SU-DHL-6 (cell line): ENCODE measurements around the gene PTPRG.

Source experiments
- EZH2phosphoT487 ChIP-seq: fragments of 200-600 bp; sonication (generic), shearing (Covaris generic); conservative IDR thresholded peaks from 2 replicates; pipeline ENCODE4 v1.6.1; 2018; ENCODE audit warnings: mild to moderate bottlenecking, antibody characterized with exemption, low read length, moderate library complexity, mixed read lengths
- TF ChIP-seq, protein P1 (sequence below): fragments of 200-600 bp; sonication (generic); IDR thresholded peaks from one replicate; pipeline ENCODE4 v1.5.1; 2017; ENCODE audit warnings: antibody characterized with exemption, mild to moderate bottlenecking, low read length, moderate library complexity; ENCODE audit not compliant: insufficient read depth, poor library complexity, severe bottlenecking

GRCh38 chr3:61925721-61926120 lies 364.4 kb downstream of the PTPRG start:
- TF ChIP-seq, protein P1, sequence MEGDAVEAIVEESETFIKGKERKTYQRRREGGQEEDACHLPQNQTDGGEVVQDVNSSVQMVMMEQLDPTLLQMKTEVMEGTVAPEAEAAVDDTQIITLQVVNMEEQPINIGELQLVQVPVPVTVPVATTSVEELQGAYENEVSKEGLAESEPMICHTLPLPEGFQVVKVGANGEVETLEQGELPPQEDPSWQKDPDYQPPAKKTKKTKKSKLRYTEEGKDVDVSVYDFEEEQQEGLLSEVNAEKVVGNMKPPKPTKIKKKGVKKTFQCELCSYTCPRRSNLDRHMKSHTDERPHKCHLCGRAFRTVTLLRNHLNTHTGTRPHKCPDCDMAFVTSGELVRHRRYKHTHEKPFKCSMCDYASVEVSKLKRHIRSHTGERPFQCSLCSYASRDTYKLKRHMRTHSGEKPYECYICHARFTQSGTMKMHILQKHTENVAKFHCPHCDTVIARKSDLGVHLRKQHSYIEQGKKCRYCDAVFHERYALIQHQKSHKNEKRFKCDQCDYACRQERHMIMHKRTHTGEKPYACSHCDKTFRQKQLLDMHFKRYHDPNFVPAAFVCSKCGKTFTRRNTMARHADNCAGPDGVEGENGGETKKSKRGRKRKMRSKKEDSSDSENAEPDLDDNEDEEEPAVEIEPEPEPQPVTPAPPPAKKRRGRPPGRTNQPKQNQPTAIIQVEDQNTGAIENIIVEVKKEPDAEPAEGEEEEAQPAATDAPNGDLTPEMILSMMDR = no peak
- TF ChIP-seq EZH2phosphoT487 = no peak
